ENCODE results near the gene PPIE.
A peak's percentile ranks its signal among the peaks of the same experiment; 100 is the strongest.
"Not testable (repeated sequence)": the region's sequence is repeated elsewhere in the genome, so short reads cannot be mapped to it uniquely, and the experiment has no call there.

Gene PPIE

DNA sequence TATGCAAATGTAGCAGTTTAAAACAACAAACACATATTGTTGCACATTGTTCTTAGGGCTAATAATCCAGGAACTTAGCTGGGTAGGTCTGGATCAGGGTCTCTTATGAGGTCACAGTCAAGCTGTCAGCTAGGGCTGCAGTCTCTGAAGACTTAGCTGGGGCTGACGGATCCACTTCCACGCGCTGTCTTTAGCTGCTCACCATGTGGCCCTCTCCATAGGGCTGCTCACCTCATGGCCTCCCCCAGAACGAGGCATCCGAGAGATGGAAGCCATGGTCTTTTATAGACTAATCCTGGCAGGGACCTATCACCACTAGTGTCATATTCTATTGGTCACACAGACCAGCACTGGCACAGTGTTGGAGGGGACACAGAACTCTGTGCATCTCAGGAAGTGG, 41.1 kb downstream of the PPIE start:
- DNase-seq = no peak

DNA sequence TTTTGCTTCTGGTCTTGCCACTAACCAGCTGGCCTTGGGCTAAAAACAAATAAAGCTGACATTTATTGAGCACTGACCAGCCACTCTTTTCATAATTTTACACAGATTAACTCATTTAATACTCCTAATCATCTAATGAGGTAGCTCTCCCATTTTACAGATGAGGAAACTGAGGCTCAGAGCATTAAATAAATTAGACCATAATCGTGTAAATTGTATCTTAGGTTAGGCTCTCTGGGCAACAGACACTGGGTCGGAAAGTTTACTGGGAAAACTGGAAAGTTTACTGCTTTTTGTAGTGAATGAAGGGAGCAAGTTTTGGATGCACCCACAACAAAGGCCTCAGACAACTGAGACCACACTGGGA, 42.6 kb downstream of the PPIE start:
- no peak for DNase-seq

DNA sequence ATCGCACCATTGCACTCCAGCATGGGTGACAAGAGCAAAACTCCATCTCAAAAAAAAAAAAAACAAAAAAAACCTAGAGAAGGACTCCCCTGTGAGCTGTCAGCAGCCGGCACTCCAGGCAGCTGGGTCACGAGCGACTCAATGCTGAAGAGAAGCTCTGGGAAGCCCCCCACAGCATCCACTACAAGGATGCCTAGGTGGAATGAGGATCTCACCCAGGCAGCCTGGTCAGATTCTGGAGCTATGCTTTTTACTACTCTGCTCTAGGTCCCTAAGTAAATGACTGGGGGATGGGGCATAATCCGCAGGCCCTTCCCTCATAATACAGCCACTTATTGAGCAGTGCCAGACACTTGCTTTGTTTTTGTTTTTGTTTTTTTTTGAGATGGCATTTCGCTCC, 43.4 kb downstream of the PPIE start:
- DNase-seq = no peak

GRCh38 chr1:39782685-39783084, 44.0 kb downstream of the PPIE start:
- DNase-seq = not testable (repeated sequence)

GRCh38 chr1:39786303-39787107, 47.8 kb downstream of the PPIE start:
- DNase-seq = not testable (repeated sequence)

DNA sequence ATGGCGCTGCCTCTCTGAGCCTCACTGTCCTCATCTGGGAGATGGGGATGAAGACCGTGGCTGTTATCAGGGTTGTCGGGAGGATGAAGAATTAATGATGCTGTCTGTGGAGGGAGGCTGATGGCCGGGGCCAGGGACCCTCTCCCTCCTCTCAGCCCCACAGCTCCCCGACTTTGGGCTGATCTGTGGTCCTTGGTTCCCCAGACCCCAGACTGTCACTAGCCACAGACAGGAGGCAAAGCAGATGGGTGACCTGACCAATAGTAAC, 48.4 kb downstream of the PPIE start:
- DNase-seq = not testable (repeated sequence)

- no peak for DNase-seq
Observed at GRCh38 chr1:39787468-39787867, 48.8 kb downstream of the PPIE start.

- not testable (repeated sequence) for DNase-seq
Observed at GRCh38 chr1:39787964-39788363, 49.3 kb downstream of the PPIE start.

DNA sequence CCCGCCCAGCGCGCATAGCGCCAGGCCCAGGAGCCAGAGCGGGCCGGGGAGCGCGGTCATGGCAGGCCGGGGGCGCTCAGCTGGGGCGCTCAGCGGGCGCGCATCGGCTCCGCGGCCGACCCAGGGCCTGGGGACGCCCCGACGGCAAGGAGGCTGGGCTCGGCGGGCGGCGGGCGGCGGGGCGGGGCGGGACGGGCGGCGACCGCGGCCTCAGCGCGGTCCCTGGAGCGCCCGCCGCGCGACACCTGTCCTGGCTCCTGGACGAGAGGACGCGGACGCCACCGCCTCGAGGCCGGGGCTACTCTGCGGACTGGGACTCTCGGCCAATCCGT, 49.7 kb downstream of the PPIE start:
- DNase-seq = no peak

DNA sequence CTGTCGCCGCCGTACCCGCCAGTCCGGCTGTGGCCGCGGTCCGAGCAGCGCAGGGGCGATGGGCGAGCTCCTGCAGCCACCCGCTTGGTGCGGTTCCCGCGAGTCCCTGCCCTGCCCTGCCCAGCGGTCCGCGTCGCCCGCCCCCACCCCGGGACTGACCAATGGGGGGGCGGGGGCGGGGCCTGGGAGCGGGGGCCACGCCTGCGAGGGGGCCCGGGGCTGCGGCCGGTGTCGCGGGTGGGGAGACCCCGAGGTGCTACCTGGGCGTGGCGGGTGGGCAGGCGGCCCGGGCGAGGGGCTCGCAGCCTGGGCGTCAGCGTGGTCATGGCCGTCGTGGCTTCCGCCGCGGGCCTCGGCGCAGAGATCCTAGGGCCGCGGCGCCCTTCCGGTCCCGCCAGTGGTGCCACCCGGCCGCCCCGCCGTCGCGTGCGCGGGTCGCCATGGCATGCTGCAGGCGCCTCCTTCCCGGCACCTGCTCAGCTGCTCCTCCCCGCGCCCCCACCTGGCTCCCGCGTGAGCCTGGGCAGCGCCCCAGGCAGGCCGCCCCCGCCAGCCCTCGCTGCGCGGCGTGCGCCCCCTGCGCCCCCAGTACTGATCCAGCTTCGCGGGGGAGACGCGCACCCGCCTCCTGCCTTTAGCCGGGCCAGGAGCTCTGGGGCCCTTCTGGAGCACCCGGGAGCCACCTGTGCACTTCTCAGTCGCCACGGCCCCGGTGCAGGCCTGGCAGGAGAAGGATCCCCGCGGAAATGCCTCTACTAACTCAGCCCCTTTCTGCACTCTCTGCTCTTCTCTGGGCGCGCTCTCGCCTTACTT, 50.3 kb downstream of the PPIE start, which contains the start of gene BMP8B:
Gene BMP8B, minus strand, starts transcription at position 108 of the 813 bp plus-strand sequence. CDS start 380 bp downstream, outside the sequence.
- no peak for DNase-seq

GRCh38 chr1:39789571-39790110, 51.0 kb downstream of the PPIE start:
- DNase-seq = no peak

- DNase-seq = no peak
Observed at GRCh38 chr1:39791838-39792237, 53.2 kb downstream of the PPIE start.

DNA sequence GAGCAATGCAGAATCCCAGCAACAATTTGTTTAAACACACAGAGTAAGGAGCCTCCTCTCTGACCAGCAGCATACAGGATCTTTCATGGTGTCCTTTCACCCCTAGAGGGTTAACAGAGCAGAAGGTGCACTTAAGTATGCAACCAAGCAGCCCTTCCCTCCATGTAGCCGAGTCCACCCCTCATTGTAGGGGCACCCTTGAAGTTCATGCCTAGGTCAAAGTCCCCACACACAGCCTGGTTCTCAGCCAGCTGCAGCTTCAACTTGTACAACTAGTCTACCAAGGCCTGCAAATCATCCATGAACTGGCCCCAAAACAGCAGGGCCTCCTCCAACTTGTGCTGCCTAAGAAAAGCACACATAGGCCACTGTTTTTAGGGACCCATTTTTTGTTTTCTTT, 57.0 kb downstream of the PPIE start:
- DNase-seq = no peak

GRCh38 chr1:39798859-39799769, 60.4 kb downstream of the PPIE start:
- peak; percentile 68 for DNase-seq

DNA sequence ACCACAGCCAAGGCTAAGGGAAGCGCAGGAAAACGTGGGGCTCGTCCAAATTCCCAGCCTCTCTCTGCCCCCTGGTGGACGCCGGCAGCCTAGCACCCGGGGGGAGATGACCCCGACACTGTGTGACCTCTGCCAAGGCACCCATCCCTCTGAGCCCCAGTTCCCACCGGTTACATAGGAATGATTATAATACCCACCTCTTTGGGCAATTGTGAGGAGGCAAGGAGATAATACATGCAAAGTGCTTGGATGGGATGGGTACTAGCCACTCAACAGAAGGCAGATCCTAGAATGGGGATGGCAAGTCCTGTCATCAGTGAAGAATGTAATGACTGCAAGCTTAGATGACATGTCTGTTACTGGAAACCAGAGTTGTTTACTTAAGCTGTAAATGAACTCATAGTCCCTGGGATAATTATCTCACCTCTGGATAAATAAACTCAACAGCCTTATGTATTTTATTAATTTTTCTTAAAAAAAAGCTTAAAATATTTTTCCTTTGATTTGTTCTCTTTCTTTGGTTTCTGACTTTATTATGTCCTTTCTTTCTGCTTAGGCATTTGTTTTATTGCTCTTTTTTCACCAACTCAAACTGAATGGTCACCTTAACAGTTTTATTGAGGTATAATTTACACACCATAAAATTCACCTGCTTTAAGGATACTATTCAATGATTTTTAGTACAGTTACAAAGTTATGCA, 61.2 kb downstream of the PPIE start:
- peak; percentile 57 for DNase-seq

DNA sequence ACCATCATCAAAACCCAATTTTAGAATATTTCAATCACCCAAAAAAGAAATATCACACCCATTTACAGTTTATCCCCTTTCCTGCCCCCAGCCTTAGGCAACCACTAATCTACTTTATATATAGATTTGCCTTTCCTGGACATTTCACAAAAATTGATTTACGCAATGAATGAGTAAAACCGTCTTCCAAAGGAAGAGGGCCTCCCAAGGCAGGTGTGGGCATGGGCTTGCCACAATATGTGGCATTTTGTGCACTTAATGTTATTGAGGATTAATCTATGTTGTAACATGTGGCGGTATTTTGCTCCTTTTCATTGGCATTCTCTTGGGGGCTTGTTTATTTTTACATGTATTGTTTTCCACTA, 61.8 kb downstream of the PPIE start:
- no peak for DNase-seq

- DNase-seq = no peak
Observed at GRCh38 chr1:39802496-39803260, 64.0 kb downstream of the PPIE start.

- DNase-seq = no peak
Observed at GRCh38 chr1:39805385-39805784, 66.7 kb downstream of the PPIE start.

GRCh38 chr1:39808784-39809517, 70.3 kb downstream of the PPIE start:
- no peak for DNase-seq

GRCh38 chr1:39812913-39813312, 74.2 kb downstream of the PPIE start:
- no peak for DNase-seq

Data from effector CD8-positive, alpha-beta T cell (primary cell).